ENCODE results near the gene PEAR1. TPM values are rescaled to one million over a fixed set of nuclear protein-coding genes. Genes with fewer than 3 reads are reported as not detected.
A peak's percentile ranks its signal among the peaks of the same experiment; 100 is the strongest.

Gene PEAR1
- total RNA-seq, 1 experiment from 2014 or later: 0.39 TPM

DNA sequence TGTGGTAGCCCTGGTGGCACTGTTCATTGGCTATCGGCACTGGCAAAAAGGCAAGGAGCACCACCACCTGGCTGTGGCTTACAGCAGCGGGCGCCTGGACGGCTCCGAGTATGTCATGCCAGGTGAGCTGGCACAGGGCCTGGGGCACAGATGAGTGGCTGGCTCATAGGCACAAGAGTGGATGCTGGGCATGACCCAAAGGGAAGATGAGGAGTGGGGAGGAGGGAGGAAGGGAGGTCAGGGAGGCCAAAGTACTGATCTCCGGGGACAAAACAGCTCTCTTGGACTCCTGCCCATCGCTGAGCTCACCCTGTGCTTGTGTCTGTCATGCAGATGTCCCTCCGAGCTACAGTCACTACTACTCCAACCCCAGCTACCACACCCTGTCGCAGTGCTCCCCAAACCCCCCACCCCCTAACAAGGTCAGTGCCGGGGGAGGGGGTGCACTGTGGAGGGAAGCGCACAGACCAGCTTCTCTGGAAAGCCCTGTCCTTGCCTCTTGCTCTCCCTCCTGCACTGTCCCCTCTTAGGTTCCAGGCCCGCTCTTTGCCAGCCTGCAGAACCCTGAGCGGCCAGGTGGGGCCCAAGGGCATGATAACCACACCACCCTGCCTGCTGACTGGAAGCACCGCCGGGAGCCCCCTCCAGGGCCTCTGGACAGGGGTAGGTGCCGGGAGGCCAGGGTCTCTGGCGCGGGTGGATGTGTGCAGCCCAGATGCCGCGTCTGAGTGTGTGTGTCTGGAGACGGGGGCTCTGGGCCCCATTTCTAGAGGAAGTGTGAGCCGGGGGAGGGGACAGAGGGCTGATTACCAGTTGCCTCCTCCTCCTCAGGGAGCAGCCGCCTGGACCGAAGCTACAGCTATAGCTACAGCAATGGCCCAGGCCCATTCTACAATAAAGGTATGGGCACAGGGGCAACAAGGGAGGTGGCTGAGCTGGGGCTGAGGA lies 19.6 kb downstream of the PEAR1 start:
- Histone ChIP-seq H2AK5ac (ENCODE audit: insufficient read length, low read length) (no peak overlapping the region), H3K23me2 (ENCODE audit: insufficient read length, low read depth, low read length, poor library complexity, severe bottlenecking) (no peaks in the 10 kb centered on the region), H4K8ac (replicated peaks; ENCODE audit: insufficient read length, low read depth, low read length) (no peak overlapping the region), H3K23ac (ENCODE audit: insufficient read length, low read depth, low read length) (no peak overlapping the region), H3K18ac (ENCODE audit: insufficient read length, low read depth, low read length) (no peak overlapping the region), H3K27me3 (ENCODE audit: insufficient read depth, low read length) (no peaks in the 10 kb centered on the region; the same call in 1 of the 2 replicates), H2BK20ac (ENCODE audit: low read depth, low read length, poor library complexity, severe bottlenecking) (no peak overlapping the region), H3K27ac (ENCODE audit: insufficient read length, low read depth, low read length) (no peak overlapping the region), H4K20me1 (ENCODE audit: control insufficient read depth, insufficient read depth, insufficient read length) (no peaks in the 10 kb centered on the region), H3K9ac (ENCODE audit: extremely low read depth, insufficient read length, low read length) (no peak overlapping the region), H2BK5ac (ENCODE audit: insufficient read length, low read length) (no peak overlapping the region), H3K4me2 (ENCODE audit: insufficient read depth, insufficient read length, low read length) (no peak overlapping the region), H4K91ac (ENCODE audit: insufficient read length, low read depth, low read length) (no peak overlapping the region), H2BK120ac (ENCODE audit: low read depth, low read length, poor library complexity, severe bottlenecking) (no peak overlapping the region), H3K4ac (ENCODE audit: low read depth, low read length) (no peak overlapping the region), H2BK15ac (ENCODE audit: low read depth, low read length) (no peak overlapping the region), H3K79me2 (ENCODE audit: insufficient read depth, low read length) (no peaks in the 10 kb centered on the region), H4K5ac (ENCODE audit: insufficient read length, low read depth, low read length) (no peak overlapping the region), H3K79me1 (ENCODE audit: insufficient read depth, low read depth, low read length, poor library complexity, severe bottlenecking) (no peaks in the 10 kb centered on the region), H3K9me3 (ENCODE audit: control insufficient read depth, low read depth, low read length) (no peaks in the 10 kb centered on the region), H3T11ph (ENCODE audit: low read length) (no peak overlapping the region), H3K14ac (ENCODE audit: insufficient read depth, low read length) (no peak overlapping the region), H3K4me1 (ENCODE audit: insufficient read depth, low read length) (no peaks in the 10 kb centered on the region), H2BK12ac (ENCODE audit: insufficient read length, low read depth, low read length) (no peak overlapping the region), H3K56ac (ENCODE audit: insufficient read length, low read depth, low read length) (no peak overlapping the region), H2AFZ (ENCODE audit: low read length) (no peak overlapping the region)
- no peak overlapping the region for H3K4me3 Mint-ChIP-seq
- TF ChIP-seq, protein P1, sequence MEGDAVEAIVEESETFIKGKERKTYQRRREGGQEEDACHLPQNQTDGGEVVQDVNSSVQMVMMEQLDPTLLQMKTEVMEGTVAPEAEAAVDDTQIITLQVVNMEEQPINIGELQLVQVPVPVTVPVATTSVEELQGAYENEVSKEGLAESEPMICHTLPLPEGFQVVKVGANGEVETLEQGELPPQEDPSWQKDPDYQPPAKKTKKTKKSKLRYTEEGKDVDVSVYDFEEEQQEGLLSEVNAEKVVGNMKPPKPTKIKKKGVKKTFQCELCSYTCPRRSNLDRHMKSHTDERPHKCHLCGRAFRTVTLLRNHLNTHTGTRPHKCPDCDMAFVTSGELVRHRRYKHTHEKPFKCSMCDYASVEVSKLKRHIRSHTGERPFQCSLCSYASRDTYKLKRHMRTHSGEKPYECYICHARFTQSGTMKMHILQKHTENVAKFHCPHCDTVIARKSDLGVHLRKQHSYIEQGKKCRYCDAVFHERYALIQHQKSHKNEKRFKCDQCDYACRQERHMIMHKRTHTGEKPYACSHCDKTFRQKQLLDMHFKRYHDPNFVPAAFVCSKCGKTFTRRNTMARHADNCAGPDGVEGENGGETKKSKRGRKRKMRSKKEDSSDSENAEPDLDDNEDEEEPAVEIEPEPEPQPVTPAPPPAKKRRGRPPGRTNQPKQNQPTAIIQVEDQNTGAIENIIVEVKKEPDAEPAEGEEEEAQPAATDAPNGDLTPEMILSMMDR (conservative IDR thresholded peaks at IDR 0.05): peak; percentile 53
- DNase-seq: peak; percentile 69
- H3K36me3 Mint-ChIP-seq (ENCODE audit: insufficient read depth in 1 of 3, low read depth in 3 of 3): no peaks in the 10 kb centered on the region
- peaks cover 8 to 22% of the 10 kb centered on the region in 2 experiments for H3K4me1 Mint-ChIP-seq
- no CpG with 5 or more reads among the region's 24 CpGs for WGBS (ENCODE audit: extremely low coverage, insufficient read length, low lambda C conversion rate)
- H3K9me3 Mint-ChIP-seq: no peaks in the 10 kb centered on the region; a peak in 1 of 5 replicates
- no peak overlapping the region for H3K27ac Mint-ChIP-seq
- peaks cover 53% of the 10 kb centered on the region for H3K27me3 Mint-ChIP-seq (ENCODE audit: low read depth)
